SH-SY5Y (cell line): ENCODE results near the gene MICALL2.

ENCODE experiments used
- GATA2 ChIP-seq: IDR thresholded peaks from 2 replicates; pipeline ENCODE4 v1.6.1; 2011; ENCODE audit warnings: mild to moderate bottlenecking, low read depth, low read length
- GATA3 ChIP-seq: IDR thresholded peaks from 2 replicates; pipeline ENCODE4 v1.6.1; 2011; ENCODE audit warnings: low read depth, mild to moderate bottlenecking, low read length, moderate library complexity

DNA sequence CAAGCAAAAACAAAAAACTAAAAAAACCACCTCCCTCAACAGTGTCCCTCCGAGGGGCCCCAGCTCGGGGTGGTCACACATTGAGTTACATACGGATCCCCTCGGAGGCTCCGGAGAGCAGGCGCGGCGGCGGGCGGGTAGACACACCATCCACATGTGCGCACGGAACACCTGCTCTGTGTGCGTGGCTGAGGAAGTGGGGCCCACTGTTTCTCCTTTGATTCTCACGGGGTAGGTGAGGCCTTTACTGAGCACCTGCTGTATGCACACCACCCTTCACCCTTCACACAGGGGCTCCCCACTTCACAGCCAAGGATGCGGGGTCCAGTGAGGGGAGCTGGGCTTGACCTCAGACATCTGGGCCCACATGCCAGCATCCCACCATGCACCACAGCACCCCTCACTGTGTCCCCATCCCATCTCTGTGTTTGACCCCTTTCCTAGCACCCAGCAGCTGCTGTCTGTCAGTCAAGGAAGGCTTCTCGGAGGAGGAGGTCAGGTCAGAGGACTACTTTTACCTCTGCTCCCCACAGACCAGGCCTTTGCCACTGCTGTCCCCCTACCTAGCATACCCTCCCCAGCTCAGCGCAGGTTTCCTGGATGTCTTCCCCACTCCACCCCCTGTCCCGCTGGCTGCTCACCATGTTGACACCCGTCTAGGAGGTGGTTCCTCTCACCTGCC is 71.1 kb downstream of the MICALL2 start:
- TF ChIP-seq GATA2 (no peak), GATA3 (no peak)
